GM23338 (cell line): Measurements from ENCODE around the gene AGBL4. TPM values are rescaled to one million over a fixed set of nuclear protein-coding genes. Genes with fewer than 3 reads are reported as not detected.

ENCODE experiments used
- ATAC-seq: fragments of 200-7000 bp; cut with Tn5 transposase; 3 replicates; pipeline ENCODE4 v1.9.1; 2020
- DNase-seq: peaks from one replicate; pipeline ENCODE4 v3.0.0-alpha.2; 2015; ENCODE audit warnings: low spot score
- H2AFZ ChIP-seq: fragments of 200-600 bp; sonication (generic); 2 replicates; pipeline ENCODE4 v1.8.0; 2016; ENCODE audit warnings: antibody characterized with exemption, mild to moderate bottlenecking, moderate library complexity
- H3F3A ChIP-seq: fragments of 200-600 bp; sonication (generic); replicated peaks from 2 replicates; pipeline ENCODE4 v1.8.0; 2017; ENCODE audit warnings: antibody characterized with exemption, mixed run types, low read depth
- H3K27ac ChIP-seq: fragments of 200-600 bp; sonication (generic); 2 replicates; pipeline ENCODE4 v1.6.1; 2016; ENCODE audit warnings: low read depth
- H3K27me3 ChIP-seq: fragments of 200-600 bp; sonication (generic); 2 replicates; pipeline ENCODE4 v1.8.0; 2016; ENCODE audit warnings: mild to moderate bottlenecking, mixed run types, moderate library complexity; ENCODE audit not compliant: insufficient read depth
- H3K36me3 ChIP-seq: fragments of 200-600 bp; sonication (generic); 2 replicates; pipeline ENCODE4 v1.8.0; 2016; ENCODE audit warnings: mild to moderate bottlenecking; ENCODE audit not compliant: insufficient read depth
- H3K4me1 ChIP-seq: fragments of 200-600 bp; sonication (generic); 2 replicates; pipeline ENCODE4 v1.8.0; 2016; ENCODE audit warnings: mild to moderate bottlenecking, moderate library complexity; ENCODE audit not compliant: insufficient read depth
- H3K4me2 ChIP-seq: fragments of 200-600 bp; sonication (generic); 2 replicates; pipeline ENCODE4 v1.7.1; 2017; ENCODE audit warnings: mixed run types
- H3K4me3 ChIP-seq: fragments of 200-600 bp; sonication (generic); 2 replicates; pipeline ENCODE4 v1.6.1; 2016; ENCODE audit warnings: mixed run types
- H3K79me2 ChIP-seq: fragments of 200-600 bp; sonication (generic); replicated peaks from 2 replicates; pipeline ENCODE4 v1.8.0; 2017; ENCODE audit warnings: mild to moderate bottlenecking; ENCODE audit not compliant: insufficient read depth
- H3K9me2 ChIP-seq: fragments of 200-600 bp; sonication (generic); 2 replicates; pipeline ENCODE4 v1.8.0; 2017; ENCODE audit not compliant: insufficient read depth
- H4K20me1 ChIP-seq: fragments of 200-600 bp; sonication (generic); replicated peaks from 2 replicates; pipeline ENCODE4 v1.8.0; 2017; ENCODE audit warnings: mild to moderate bottlenecking; ENCODE audit not compliant: insufficient read depth
- H3K27ac Mint-ChIP-seq: 2 replicates; pipeline ENCODE4 v1.8.0; 2020; ENCODE audit warnings: inconsistent platforms, mild to moderate bottlenecking, moderate library complexity, mixed read lengths
- H3K27me3 Mint-ChIP-seq: 3 replicates; pipeline ENCODE4 v1.8.0; 2022; ENCODE audit warnings: low read depth, mild to moderate bottlenecking, moderate library complexity, mixed read lengths, inconsistent platforms; ENCODE audit not compliant: insufficient read depth, poor library complexity
- H3K36me3 Mint-ChIP-seq: 3 replicates; pipeline ENCODE4 v1.8.0; 2021; ENCODE audit warnings: low read depth, mild to moderate bottlenecking, inconsistent platforms, moderate library complexity, mixed read lengths
- H3K4me1 Mint-ChIP-seq: 3 replicates; pipeline ENCODE4 v1.8.0; 2020; ENCODE audit warnings: mild to moderate bottlenecking, inconsistent platforms, mixed read lengths
- H3K4me3 Mint-ChIP-seq: 3 replicates; pipeline ENCODE4 v1.8.0; 2021; ENCODE audit warnings: moderate library complexity, mild to moderate bottlenecking, inconsistent platforms, mixed read lengths
- H3K9me3 Mint-ChIP-seq: 3 replicates; pipeline ENCODE4 v1.8.0; 2020; ENCODE audit warnings: moderate library complexity, mild to moderate bottlenecking, inconsistent platforms, mixed read lengths
- POLR2AphosphoS5 ChIP-seq: IDR thresholded peaks from 2 replicates; pipeline ENCODE4 v1.6.1; 2016; ENCODE audit warnings: antibody characterized with exemption, low read depth
- ZNF331 ChIP-seq: fragments of 250-450 bp; sonication (Bioruptor Pico); IDR thresholded peaks from 2 replicates; pipeline ENCODE4 v1.5.0; 2020; ENCODE audit warnings: low read depth, mild to moderate bottlenecking, moderate library complexity
- polyA plus RNA-seq: library from polyadenylated mRNA; unstranded; fragments of >200 nt; fragmentation: Nextera tagmentation; extraction: Ambion mirVana; gene quantifications from 2 replicates; pipeline ENCODE4 v1.2.1, GENCODE V29; 2016
- total RNA-seq: library from RNA; depleted of rRNA; stranded (reverse); fragments of >200 nt; shearing (Covaris generic); gene quantifications from 2 replicates; pipeline ENCODE4 v1.2.3, GENCODE V29; 2014
- TF ChIP-seq, protein P1 (sequence below): fragments of 250-450 bp; sonication (Bioruptor Pico); IDR thresholded peaks from 2 replicates; pipeline ENCODE4 v1.5.0; 2020; ENCODE audit warnings: mild to moderate bottlenecking, moderate library complexity
- TF ChIP-seq, protein P2 (sequence below): IDR thresholded peaks from one replicate; pipeline ENCODE4 v1.6.1; 2018; ENCODE audit warnings: antibody characterized with exemption; ENCODE audit not compliant: unreplicated experiment

AGBL4 gene
- total and polyA plus RNA-seq, 2 experiments from 2014 or later, result 0.91 to 1.5 TPM

DNA sequence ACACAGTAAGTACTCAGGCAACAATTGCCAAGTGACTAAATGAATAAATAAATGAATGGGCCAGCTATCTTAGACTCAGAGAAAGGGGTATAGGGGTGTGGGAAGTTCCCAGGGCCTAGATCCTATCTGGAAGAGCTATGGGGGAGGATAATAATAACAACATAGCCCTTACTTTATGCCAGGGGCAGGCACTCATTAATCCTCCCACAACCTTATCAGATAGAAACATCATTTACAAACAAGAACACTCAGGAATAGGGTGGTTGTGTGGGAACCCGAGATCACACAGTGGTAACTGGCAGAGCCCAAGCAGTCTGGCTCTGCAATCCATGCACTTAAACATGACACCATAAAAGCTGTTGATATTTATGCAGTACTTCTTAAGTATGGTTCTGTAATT lies 1423.6 kb downstream of the AGBL4 start:
- no peaks in the 10 kb centered on the region for H3K36me3 Mint-ChIP-seq
- Histone ChIP-seq H3F3A (no peaks in the 10 kb centered on the region), H3K27ac (no peak overlapping the region), H3K4me1 (peaks cover 10% of the 10 kb centered on the region), H4K20me1 (no peaks in the 10 kb centered on the region), H3K27me3 (no peaks in the 10 kb centered on the region), H2AFZ (no peak overlapping the region), H3K36me3 (no peaks in the 10 kb centered on the region), H3K4me3 (no peak overlapping the region), H3K4me2 (no peak overlapping the region), H3K79me2 (no peaks in the 10 kb centered on the region), H3K9me2 (no peaks in the 10 kb centered on the region)
- H3K4me3 Mint-ChIP-seq, result no peak overlapping the region
- DNase-seq (no peak), ATAC-seq (no peak)
- TF ChIP-seq ZNF331, result no peak
- TF ChIP-seq POLR2AphosphoS5, result no peak
- TF ChIP-seq, protein P1, sequence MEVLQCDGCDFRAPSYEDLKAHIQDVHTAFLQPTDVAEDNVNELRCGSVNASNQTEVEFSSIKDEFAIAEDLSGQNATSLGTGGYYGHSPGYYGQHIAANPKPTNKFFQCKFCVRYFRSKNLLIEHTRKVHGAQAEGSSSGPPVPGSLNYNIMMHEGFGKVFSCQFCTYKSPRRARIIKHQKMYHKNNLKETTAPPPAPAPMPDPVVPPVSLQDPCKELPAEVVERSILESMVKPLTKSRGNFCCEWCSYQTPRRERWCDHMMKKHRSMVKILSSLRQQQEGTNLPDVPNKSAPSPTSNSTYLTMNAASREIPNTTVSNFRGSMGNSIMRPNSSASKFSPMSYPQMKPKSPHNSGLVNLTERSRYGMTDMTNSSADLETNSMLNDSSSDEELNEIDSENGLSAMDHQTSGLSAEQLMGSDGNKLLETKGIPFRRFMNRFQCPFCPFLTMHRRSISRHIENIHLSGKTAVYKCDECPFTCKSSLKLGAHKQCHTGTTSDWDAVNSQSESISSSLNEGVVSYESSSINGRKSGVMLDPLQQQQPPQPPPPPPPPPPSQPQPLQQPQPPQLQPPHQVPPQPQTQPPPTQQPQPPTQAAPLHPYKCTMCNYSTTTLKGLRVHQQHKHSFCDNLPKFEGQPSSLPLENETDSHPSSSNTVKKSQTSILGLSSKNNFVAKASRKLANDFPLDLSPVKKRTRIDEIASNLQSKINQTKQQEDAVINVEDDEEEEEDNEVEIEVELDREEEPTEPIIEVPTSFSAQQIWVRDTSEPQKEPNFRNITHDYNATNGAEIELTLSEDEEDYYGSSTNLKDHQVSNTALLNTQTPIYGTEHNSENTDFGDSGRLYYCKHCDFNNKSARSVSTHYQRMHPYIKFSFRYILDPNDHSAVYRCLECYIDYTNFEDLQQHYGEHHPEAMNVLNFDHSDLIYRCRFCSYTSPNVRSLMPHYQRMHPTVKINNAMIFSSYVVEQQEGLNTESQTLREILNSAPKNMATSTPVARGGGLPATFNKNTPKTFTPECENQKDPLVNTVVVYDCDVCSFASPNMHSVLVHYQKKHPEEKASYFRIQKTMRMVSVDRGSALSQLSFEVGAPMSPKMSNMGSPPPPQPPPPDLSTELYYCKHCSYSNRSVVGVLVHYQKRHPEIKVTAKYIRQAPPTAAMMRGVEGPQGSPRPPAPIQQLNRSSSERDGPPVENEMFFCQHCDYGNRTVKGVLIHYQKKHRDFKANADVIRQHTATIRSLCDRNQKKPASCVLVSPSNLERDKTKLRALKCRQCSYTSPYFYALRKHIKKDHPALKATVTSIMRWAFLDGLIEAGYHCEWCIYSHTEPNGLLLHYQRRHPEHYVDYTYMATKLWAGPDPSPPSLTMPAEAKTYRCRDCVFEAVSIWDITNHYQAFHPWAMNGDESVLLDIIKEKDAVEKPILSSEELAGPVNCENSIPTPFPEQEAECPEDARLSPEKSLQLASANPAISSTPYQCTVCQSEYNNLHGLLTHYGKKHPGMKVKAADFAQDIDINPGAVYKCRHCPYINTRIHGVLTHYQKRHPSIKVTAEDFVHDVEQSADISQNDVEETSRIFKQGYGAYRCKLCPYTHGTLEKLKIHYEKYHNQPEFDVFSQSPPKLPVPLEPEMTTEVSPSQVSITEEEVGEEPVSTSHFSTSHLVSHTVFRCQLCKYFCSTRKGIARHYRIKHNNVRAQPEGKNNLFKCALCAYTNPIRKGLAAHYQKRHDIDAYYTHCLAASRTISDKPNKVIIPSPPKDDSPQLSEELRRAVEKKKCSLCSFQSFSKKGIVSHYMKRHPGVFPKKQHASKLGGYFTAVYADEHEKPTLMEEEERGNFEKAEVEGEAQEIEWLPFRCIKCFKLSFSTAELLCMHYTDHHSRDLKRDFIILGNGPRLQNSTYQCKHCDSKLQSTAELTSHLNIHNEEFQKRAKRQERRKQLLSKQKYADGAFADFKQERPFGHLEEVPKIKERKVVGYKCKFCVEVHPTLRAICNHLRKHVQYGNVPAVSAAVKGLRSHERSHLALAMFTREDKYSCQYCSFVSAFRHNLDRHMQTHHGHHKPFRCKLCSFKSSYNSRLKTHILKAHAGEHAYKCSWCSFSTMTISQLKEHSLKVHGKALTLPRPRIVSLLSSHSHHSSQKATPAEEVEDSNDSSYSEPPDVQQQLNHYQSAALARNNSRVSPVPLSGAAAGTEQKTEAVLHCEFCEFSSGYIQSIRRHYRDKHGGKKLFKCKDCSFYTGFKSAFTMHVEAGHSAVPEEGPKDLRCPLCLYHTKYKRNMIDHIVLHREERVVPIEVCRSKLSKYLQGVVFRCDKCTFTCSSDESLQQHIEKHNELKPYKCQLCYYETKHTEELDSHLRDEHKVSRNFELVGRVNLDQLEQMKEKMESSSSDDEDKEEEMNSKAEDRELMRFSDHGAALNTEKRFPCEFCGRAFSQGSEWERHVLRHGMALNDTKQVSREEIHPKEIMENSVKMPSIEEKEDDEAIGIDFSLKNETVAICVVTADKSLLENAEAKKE (CRISPR knock-in tag), result no peak
- TF ChIP-seq, protein P2, sequence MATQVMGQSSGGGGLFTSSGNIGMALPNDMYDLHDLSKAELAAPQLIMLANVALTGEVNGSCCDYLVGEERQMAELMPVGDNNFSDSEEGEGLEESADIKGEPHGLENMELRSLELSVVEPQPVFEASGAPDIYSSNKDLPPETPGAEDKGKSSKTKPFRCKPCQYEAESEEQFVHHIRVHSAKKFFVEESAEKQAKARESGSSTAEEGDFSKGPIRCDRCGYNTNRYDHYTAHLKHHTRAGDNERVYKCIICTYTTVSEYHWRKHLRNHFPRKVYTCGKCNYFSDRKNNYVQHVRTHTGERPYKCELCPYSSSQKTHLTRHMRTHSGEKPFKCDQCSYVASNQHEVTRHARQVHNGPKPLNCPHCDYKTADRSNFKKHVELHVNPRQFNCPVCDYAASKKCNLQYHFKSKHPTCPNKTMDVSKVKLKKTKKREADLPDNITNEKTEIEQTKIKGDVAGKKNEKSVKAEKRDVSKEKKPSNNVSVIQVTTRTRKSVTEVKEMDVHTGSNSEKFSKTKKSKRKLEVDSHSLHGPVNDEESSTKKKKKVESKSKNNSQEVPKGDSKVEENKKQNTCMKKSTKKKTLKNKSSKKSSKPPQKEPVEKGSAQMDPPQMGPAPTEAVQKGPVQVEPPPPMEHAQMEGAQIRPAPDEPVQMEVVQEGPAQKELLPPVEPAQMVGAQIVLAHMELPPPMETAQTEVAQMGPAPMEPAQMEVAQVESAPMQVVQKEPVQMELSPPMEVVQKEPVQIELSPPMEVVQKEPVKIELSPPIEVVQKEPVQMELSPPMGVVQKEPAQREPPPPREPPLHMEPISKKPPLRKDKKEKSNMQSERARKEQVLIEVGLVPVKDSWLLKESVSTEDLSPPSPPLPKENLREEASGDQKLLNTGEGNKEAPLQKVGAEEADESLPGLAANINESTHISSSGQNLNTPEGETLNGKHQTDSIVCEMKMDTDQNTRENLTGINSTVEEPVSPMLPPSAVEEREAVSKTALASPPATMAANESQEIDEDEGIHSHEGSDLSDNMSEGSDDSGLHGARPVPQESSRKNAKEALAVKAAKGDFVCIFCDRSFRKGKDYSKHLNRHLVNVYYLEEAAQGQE, result no peak
- no peaks in the 10 kb centered on the region for H3K9me3 Mint-ChIP-seq
- peaks cover 12% of the 10 kb centered on the region for H3K4me1 Mint-ChIP-seq
- no peak overlapping the region for H3K27ac Mint-ChIP-seq
- H3K27me3 Mint-ChIP-seq, result peaks cover 5% of the 10 kb centered on the region
